GM21786 (cell line): ENCODE measurements around the gene C3.
"Not testable (repeated sequence)": the region's sequence is repeated elsewhere in the genome, so short reads cannot be mapped to it uniquely, and the experiment has no call there.

Source experiments
- ATAC-seq: cut with Tn5 transposase; IDR thresholded peaks from one replicate; pipeline ENCODE4 v1.9.1; 2021; ENCODE audit not compliant: unreplicated experiment

The C3 gene

DNA sequence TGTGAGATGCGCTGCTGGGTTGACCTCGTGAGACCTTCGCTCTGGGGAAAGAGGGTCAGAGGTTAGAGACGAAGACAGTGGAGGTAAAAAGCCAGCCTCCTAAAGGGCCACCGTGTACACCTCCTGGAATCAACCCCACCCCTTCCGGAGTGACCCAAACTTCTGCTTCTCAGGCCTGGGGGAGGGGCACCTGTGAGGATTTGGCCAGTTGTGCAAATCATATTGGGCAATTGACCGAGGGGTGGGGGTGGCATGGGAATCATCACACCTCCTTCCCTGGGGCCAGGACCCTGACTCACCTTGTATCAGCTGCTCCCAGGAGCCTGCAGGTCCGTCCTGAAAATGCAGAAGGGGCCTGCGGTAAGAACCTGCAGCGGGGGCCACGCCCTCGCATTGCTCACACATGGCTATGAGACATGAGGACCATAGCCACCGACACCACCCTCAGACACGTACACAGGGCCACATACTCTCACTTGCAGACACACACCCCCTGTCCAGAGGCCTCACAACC, 53.3 kb downstream of the C3 start:
- no peak for ATAC-seq

DNA sequence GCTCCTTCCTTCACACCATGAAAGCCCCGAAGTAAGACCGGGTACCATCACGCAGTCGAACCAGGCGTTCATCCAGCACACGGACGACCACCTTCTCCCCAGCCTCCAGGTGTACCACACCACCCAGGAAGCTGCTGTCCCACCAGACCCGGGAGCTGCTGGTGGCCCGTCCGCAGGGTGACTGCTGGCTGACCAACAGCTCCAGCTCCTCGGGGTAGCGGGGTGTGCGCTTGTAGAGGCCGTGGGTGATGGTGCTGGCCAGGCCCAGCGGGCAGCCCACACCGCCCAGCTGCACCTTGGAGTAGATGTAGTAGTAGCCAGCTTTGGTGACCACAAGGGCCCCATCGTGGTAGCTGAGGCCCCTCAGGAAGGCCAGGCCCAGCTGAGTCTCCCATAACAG, 55.5 kb downstream of the C3 start:
- ATAC-seq, result no peak

DNA sequence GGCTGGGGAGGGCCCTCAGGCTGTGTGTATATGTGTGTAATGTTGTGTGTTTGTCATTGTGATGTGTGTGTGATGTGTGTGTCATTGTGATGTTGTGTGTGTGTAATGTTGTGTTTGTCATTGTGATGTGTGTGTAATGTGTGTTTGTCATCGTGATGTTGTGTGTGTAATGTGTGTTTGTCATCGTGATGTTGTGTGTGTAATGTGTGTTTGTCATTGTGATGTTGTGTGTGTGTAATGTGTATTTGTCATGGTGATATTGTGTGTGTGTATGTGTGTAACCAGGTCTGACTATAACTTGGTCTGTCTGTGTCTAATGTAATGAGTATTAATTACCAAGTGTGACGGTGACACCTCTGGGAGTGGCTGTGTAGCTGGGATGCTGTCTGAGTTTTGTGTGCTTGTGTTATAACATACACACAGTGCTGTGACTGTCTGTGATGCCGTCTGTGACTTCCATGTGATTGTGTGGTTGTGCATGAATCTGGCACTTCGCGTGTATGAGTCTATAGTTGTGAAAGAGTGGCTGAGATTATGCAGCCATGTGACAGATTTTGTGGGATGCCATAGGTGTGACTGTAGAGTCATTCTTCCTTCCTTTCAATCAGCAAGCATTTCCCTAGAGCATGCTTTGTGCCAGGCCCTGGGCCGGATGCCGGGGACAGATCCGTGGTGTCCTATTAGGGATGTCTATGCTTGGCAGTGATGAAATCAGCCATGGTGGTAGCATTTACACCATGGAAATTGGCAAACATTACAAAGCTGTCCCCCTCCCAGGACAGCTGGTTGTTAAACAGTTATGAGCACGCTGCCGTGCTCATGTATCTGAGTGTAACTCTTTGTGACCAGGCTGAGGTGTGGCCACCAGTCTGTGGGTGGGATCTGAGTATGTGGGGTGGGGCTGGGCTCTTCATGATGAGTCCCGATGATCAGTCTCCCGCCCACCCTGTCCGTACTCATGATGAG, 56.9 kb downstream of the C3 start:
- ATAC-seq, result no peak

DNA sequence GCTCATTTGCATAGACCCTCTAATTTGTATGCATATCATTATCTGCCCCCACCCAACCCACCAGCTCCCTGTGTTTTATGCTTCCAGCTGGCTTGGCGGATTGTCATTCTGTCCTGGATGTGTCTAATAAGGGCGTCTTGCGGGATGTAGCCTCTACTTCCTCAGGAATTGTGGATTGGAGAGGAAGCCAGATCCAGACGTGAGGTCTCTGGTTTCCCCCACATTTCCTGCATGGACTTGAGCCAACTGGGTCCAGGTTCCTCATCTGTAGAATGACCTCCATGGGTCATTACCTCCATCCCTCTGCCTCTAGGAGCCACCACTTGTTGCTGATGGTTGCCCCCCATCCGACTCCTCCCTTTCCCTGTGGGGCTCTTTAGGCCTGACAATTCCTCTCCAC, 57.7 kb downstream of the C3 start:
- no peak for ATAC-seq

DNA sequence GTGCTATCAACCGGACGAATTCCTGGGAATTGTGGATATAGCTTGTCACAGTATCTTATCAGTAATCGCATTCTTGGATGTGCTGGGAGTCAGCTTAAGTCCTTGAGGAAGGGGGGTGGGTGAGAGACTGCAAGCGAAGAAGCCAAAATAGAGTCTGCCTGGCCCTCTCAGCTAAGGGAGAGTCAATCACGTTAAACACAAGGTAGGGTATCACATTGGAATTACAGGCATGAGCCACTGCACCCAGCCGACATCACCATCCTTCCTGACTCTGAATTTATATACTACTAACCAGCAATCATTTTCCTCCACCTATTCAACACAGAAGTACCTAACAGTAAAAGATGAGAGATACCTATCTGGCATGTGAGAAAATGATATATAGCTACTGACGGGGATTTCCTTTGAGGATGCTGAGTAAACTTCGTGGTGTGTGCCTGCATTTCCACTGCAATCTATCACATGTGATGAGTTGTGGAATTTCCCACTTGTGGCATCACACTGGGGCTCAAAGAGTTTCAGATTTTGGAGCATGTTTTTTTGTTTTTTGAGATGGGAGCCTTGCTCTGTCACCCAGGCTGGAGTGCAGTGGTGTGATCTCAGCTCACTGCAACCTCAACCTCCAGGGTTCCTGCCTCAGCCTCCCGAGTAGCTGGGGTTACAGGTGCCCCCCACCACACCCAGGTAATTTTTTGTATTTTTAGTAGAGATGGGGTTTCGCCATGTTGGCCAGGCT, 58.8 kb downstream of the C3 start:
- not testable (repeated sequence) for ATAC-seq

DNA sequence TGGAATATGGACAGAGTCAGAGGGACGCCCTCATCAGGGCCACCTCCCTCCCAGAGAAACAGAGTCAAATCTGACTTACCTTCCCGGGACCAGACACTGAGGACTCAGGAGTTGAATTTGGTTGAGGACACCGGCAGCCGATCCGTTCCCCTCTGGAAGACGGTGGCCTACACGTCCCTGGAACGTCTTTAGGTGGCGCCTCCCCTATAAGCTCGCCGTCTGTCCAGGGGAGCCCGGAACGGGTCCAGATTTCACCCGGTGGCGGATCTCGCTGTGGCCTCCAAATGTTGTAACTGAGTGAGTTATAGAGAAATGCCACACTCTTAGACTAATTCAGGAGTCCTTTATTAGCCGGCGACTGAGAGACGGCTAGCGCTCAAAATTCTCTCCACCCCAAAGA, 59.5 kb downstream of the C3 start:
- no peak for ATAC-seq

DNA sequence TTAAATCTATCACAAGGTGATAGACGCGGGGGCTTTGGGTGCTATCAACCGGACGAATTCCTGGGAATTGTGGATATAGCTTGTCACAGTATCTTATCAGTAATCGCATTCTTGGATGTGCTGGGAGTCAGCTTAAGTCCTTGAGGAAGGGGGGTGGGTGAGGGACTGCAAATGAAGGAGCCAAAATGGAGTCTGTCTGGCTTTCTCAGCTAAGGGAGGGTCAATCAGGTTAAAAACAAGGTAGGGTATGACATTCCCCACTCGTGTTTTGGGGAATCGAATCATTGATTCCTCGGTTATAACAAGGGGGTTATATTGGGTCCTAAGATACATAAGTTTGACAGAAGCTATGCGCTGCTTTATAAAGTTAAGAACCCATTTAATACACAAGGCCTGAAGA, 64.1 kb downstream of the C3 start:
- ATAC-seq, result not testable (repeated sequence)

DNA sequence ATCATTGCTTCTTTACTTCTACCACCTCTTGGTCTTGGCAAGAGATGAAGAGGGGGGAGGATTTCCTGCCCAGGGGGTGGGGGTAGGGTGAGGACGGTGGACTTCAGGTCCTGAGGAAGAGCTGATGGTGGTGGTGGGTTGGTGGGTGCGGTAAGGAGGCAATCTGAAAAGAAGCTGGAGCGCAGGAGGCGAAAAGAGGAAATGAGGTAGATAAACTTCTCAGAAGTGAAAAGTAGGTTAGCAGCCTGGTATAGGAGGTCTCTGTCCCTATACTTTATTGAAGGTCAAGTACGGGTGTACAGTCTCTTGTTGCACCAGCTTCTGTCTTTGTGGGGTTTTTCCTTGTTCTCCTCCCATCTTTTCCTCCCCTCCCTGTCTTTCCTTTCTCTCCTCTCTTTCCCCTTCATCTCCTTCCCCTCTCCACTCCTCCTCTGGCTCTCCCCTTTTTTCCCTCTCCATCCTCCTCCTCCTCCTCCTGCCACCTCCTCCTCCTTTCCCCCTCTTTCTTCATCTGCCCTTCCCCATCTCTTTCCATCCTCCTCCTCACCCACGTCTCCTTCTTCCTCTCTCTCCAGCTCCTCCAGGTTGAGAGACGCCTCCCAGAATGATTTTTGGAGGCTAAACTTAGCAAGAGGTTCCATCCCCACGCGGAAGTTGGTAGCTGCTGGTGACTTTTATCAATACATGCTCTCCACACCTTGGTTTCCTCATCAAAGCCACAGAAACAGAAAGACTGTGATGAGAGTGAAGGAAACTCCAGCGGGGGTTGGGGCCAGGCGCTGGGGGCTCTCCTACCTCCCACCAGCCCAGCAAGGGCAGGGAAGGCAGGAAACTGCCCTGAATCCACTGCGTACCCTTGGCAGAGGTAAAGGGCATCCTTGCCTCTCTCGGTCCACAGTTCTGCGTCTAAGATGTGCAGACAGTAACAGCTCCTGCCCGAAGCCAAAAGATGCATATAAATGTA, 65.8 kb downstream of the C3 start:
- no peak for ATAC-seq

DNA sequence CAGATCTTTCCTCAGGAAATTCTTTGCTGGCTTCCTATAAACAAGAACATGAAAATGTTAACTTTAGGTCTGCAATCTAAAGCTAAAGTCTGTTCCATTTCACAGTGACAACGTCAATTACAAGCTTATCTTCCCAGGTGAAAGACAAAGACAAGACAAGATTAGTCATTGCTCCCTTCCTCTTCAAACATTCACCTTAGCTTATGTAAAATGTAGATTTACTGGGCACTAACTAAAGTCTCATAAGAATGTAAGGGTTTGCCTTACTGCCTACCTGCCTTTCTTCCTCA, 67.7 kb downstream of the C3 start:
- no peak for ATAC-seq

DNA sequence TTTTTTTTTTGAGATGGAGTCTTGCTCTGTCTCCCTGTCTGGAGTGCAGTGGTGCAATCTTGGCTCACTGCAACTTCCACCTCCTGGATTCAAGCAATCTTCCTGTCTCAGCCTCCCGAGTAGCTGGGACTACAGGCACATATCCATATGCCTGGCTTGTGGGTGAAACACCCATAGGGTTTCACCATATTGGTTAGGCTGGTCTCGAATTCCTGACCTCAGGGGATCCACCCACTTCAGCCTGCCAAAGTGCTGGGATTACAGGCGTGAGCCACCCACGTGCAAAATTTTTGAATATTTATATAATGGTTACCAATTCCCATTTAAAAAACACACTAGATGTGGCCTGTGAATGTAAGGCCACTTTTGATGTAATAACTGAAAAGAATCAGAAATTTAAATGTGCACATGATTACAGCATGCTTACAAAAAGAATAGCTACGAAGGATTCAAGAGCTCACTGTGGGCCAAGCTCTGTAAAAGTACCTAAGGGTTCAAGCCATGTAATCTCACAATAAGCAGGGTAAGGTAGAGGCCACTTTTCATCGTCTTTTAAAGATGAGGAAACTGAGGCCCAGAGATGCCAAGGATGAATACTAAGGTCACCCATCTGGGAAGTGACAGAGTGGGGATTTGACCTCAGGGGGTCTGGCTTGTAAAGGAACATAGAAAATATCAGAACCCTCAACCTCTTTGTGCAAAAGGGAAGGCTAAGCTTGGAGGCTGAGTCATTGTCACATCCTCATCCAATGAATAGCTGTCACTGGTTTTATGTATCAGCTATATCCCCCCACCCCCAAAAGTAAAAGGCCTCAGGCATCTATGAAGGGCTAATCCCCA, 68.3 kb downstream of the C3 start:
- ATAC-seq, result no peak

DNA sequence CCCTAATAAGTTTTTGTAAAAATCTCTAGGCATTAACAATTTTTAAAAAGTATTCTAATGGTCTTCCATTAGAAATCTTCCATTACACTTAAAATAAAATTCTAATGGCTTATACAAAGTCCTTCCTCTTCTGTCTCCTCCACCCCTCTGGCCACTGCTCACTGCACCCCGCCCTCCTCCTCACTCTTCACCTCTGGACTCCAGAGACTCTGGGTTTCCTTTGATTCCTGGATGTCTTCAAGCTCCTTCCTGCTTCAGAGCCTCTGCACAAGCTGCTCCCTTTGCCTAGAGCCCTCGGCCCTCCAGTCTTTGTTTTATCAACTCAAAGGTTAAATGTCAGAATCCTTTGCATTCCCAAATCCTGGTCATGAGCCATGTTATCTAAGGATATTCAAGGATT, 71.3 kb downstream of the C3 start:
- ATAC-seq, result no peak

DNA sequence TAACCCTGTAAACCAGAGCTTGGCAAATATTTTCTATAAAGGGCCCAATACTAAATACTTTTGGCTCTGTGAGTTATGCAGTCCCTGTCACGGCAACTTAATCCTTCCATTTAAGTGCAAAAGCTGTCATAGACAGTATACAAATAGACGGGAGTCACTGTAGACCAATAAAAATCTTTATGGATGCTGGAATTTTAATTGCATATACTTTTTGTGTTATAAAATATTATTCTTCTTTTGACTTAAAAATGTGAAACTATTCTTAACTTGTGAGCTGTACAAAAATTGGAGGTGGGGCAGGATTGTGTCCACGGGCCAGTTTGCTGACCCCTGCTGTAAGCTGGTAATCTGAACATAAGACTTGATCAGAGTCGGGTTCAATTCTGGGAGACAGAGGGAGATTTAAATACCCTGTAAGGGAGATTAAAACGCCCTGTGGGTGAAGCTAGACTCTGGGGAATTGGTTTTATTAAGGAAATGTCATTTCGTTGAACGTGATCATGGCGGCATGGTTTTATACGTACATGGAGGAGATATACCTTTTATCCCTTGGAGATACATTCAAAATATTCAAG, 72.2 kb downstream of the C3 start:
- ATAC-seq, result no peak

DNA sequence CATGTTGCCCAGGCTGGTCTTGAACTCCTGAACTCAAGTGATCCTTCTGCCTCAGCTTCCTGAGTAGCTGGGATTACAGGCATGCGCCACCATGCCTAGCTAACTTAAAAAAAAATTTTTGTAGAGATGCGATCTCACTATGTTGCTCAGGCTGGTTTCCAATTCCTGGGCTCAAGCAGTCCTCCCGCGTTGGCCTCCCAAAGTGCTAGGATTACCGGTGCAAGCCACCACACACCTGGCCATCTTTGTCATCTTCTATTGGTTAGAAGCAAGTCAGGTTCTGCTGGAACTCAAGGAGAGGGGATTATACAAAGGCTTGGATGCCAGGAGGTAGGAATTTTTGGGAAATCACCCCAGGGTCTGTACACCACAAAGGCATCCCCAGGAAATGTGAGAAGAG, 75.7 kb downstream of the C3 start:
- no peak for ATAC-seq

DNA sequence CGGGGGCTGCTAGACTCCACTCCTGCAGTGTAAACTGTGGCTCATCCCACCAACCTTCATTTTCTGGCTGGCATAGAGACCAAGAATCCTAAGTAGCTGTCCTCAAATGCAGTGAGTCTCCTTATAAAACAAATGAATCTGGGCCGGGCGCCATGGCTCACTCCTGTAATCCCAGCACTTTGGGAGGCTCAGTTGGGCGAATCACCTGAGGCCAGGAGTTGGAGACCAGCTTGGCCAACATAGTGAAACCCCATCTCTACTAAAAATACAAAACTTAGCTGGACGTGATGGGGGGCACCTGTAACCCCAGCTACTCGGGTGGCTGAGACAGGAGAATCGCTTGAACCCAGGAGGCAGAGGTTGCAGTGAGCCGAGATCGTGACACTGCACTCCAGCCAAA, 80.1 kb downstream of the C3 start:
- not testable (repeated sequence) for ATAC-seq

DNA sequence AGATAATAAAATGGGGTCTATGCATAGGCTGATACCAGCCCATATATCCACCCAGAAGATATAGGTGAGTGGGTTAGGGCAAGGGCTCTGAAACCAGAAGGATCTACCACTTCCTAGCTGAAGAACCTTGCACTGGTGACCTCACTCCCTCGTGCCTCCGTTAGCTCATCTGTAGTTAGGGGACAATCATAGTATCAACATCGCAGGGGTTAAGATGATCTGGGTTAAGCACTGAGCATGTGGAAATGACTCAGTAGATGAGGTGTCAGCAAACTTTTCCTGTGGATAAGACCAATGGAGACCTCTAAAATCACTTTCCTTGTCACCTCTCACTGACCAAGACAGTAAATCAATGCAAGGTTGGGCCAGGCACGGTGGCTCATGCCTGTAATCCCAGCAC, 81.0 kb downstream of the C3 start:
- ATAC-seq, result no peak

DNA sequence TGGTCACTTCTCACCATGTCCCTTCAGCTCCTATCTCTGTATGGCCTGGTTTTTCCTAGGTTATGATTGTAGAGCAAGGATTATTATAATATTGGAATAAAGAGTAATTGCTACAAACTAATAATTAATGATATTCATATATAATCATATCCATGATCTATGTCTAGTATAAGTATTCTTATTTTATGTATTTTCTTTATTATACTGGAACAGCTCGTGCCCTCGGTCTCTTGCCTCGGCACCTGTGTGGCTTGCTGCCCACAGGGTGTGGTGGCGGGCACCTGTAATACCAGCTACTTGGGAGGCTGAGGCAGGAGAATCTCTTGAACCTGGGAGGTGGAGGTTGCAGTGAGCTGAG, 87.0 kb downstream of the C3 start:
- not testable (repeated sequence) for ATAC-seq

DNA sequence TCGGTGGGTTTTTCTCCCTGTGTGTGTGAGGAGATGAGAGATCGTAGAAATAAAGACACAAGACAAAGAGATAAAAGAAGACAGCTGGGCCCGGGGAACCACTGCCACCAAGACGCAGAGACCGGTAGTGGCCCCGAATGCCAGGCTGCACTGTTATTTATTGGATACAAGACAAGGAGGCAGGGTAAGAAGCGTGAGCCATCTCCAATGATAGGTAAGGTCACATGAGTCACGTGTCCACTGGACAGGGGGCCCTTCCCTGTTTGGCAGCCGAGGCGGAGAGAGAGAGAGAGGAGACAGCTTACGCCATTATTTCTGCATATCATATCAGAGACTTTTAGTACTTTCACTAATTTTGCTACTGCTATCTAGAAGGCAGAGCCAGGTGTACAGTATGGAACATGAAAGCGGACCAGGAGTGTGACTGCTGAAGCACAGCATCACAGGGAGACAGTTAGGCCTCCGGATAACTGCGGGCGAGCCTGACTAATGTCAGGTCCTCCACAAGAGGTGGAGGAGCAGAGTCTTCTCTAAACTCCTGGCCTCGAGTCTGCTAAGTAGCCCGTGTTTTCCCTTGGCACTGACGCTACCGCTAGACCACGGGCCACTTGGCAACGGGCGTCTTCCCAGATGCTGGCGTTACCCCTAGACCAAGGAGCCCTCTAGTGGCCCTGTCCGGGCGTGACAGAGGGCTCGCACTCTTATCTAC, 87.5 kb downstream of the C3 start:
- ATAC-seq, result not testable (repeated sequence)

DNA sequence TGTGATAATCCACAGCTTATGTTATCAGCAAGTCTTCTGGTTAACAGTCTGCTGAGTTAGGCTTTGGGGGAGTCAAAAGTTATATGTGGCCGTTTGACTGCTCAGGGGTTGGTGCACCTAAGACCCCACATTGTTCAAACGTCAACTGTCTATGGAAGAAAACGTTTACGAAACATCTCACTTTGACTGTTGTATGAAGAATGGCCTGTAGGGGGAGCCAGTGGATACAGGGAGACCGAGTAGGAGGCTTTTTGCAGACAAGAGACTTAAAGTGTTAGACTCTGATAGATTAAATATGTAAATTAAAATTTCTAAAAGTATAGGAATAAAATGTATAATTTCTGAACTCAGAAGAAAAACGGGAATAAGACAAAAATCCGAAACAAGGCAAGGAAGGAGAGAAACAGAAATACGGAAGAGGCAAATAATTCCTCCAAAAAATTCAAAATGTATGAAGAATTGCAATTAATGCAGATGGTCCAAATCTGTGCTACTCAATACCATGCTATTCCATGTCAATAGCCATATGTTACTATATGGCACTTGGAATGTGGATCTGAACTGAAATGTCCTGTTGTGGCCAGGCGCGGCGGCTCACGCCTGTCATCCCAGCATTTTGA, 88.3 kb downstream of the C3 start:
- ATAC-seq, result no peak
